Osteocyte (in vitro differentiated cells): ENCODE data around the gene MON2. TPM values are rescaled to one million over a fixed set of nuclear protein-coding genes. Genes with fewer than 3 reads are reported as not detected.

Source experiments
- DNase-seq: peaks from one replicate; pipeline ENCODE4 v3.0.0; 2021; ENCODE audit warnings: mixed read lengths; ENCODE audit not compliant: unreplicated experiment; ENCODE audit errors: extremely low spot score
- H3K27ac Mint-ChIP-seq: one replicate; pipeline ENCODE4 v1.8.0; 2021; ENCODE audit warnings: mild to moderate bottlenecking, mixed read lengths; ENCODE audit not compliant: unreplicated experiment
- H3K27me3 Mint-ChIP-seq: one replicate; pipeline ENCODE4 v1.8.0; 2021; ENCODE audit warnings: mixed read lengths; ENCODE audit not compliant: unreplicated experiment
- H3K36me3 Mint-ChIP-seq: one replicate; pipeline ENCODE4 v1.8.0; 2021; ENCODE audit warnings: mixed read lengths; ENCODE audit not compliant: unreplicated experiment
- H3K4me1 Mint-ChIP-seq: one replicate; pipeline ENCODE4 v1.8.0; 2021; ENCODE audit warnings: mixed read lengths; ENCODE audit not compliant: unreplicated experiment
- H3K4me3 Mint-ChIP-seq: one replicate; pipeline ENCODE4 v1.8.0; 2021; ENCODE audit warnings: mild to moderate bottlenecking, moderate library complexity, mixed read lengths; ENCODE audit not compliant: unreplicated experiment
- H3K9me3 Mint-ChIP-seq: one replicate; pipeline ENCODE4 v1.8.0; 2021; ENCODE audit warnings: mixed read lengths; ENCODE audit not compliant: unreplicated experiment
- CTCF ChIP-seq: fragments of 200-600 bp; sonication (generic); IDR thresholded peaks from 2 replicates; pipeline ENCODE4 v1.5.0; 2021; ENCODE audit warnings: antibody characterized with exemption, mild to moderate bottlenecking, moderate library complexity
- total RNA-seq: library from RNA; stranded (reverse); gene quantifications from 2 replicates; pipeline ENCODE4 v1.2.1, GENCODE V29; 2021

Gene MON2
- total RNA-seq, 1 donor from 2014 or later, result 53.4 TPM

DNA sequence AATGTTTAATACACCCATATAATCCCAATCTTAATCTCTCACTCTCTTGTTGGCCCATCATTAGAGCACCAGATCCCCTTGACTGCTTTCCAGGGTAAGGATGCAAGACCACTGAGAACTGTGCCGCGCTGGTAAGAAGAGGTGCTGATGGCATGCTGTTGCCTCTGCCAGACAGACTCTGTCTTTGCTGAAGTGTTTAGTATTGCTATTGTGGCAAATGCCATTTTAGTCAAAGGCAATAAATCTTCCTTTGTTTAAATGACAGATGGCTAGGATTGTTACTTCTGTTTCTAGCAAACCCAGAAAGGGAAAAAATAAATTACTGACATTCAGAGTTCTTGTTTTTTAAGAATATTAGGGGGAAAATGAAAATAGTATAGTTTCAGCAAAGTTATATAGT, 152.3 kb downstream of the MON2 start:
- Mint-ChIP-seq H3K27me3 (no peaks in the 10 kb centered on the region), H3K27ac (no peak overlapping the region), H3K9me3 (no peaks in the 10 kb centered on the region), H3K4me3 (no peak overlapping the region), H3K36me3 (peaks cover 17% of the 10 kb centered on the region), H3K4me1 (no peaks in the 10 kb centered on the region)
- TF ChIP-seq CTCF, result no peak
- no peak for DNase-seq

- no peaks in the 10 kb centered on the region for H3K27me3 Mint-ChIP-seq
- no peak for DNase-seq
- no peaks in the 10 kb centered on the region for H3K4me1 Mint-ChIP-seq
- H3K4me3 Mint-ChIP-seq, result no peak overlapping the region
- no peaks in the 10 kb centered on the region for H3K9me3 Mint-ChIP-seq
- H3K36me3 Mint-ChIP-seq, result peaks cover 17% of the 10 kb centered on the region
- TF ChIP-seq CTCF, result no peak
- no peak overlapping the region for H3K27ac Mint-ChIP-seq
These were observed 154.5 kb downstream of the MON2 start for GRCh38 chr12:62621101-62621638.

- H3K27me3 Mint-ChIP-seq, result no peaks in the 10 kb centered on the region
- H3K27ac Mint-ChIP-seq, result no peak overlapping the region
- no peak overlapping the region for H3K4me3 Mint-ChIP-seq
- no peaks in the 10 kb centered on the region for H3K4me1 Mint-ChIP-seq
- peaks cover 12% of the 10 kb centered on the region for H3K36me3 Mint-ChIP-seq
- TF ChIP-seq CTCF, result no peak
- H3K9me3 Mint-ChIP-seq, result no peaks in the 10 kb centered on the region
- no peak for DNase-seq
These were observed 155.6 kb downstream of the MON2 start for GRCh38 chr12:62622177-62622576.

DNA sequence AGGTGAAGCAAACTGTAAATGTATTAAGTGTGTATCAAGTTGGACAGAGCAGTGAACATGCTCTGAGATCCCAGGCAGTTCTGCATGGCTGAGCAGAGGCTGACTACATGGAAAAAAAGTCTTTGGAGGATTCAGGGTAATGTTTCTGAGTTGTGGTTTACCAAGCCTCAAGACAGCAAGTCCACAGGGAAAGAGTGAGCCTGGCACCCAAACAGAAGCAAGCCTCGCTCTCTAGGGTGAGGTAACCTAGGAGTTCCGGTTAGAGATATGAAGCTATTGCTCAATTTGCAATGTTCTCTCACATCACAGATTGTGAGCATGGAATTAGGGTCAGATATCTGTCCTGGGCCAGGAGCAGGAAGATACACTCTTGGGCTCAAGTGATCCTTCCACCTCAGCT, 158.6 kb downstream of the MON2 start:
- Mint-ChIP-seq H3K36me3 (peaks cover 5% of the 10 kb centered on the region), H3K27me3 (peaks cover 6% of the 10 kb centered on the region), H3K4me3 (no peak overlapping the region), H3K4me1 (peaks cover 6% of the 10 kb centered on the region), H3K9me3 (no peaks in the 10 kb centered on the region), H3K27ac (no peak overlapping the region)
- DNase-seq, result no peak
- TF ChIP-seq CTCF, result no peak

- Mint-ChIP-seq H3K27ac (no peak overlapping the region), H3K4me1 (peaks cover 17% of the 10 kb centered on the region)
- no peak for TF ChIP-seq CTCF
These were observed 160.6 kb downstream of the MON2 start for GRCh38 chr12:62627181-62627580.

More at GRCh38 chr12:62627181-62627580, 160.6 kb downstream of the MON2 start:
- peaks cover 2% of the 10 kb centered on the region for H3K36me3 Mint-ChIP-seq
- no peak overlapping the region for H3K4me3 Mint-ChIP-seq
- H3K9me3 Mint-ChIP-seq, result no peaks in the 10 kb centered on the region
- peaks cover 6% of the 10 kb centered on the region for H3K27me3 Mint-ChIP-seq
- DNase-seq, result no peak
